NT2/D1 (cell line): ENCODE results near the gene LENG8.

Source experiments
- SUZ12 ChIP-seq: IDR thresholded peaks from 2 replicates; pipeline ENCODE4 v1.6.1; 2011; ENCODE audit not compliant: insufficient read length, insufficient read depth; ENCODE audit errors: extremely low read depth
- YY1 ChIP-seq: IDR thresholded peaks from 2 replicates; pipeline ENCODE4 v1.6.1; 2011; ENCODE audit not compliant: insufficient read length, insufficient read depth

DNA sequence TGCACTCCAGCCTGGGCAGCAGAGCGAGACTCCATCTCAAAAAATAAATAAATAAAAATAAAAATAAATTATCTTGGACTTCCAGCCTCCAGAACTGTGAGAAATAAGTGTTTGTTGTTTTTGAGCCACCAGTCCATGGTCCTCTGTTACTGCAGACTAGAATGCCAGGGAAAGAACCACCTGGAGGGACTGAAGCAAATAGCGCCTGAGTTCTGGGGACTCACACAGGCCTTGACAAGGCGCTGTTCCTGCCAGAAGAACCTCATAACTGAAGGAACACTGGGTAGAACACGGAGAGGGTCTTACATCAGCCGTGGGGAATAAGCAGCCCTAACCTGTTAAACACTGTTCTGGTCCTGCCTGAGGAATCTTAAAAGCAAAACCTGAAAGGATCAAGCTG is 8.4 kb upstream of the LENG8 start:
- TF ChIP-seq SUZ12, result no peak
- no peak for TF ChIP-seq YY1
